ENCODE data around the gene AP4B1.

Gene AP4B1

GRCh38 chr1:113917400-113918082 is 12.9 kb upstream of the AP4B1 start:
- H3K27me3 Mint-ChIP-seq = no peaks in the 10 kb centered on the region
- DNase-seq = no peak
- no peak overlapping the region for H3K4me3 Mint-ChIP-seq
- H3K9me3 Mint-ChIP-seq = no peaks in the 10 kb centered on the region
- H3K4me1 Mint-ChIP-seq (ENCODE audit: low read depth) = peaks cover 13% of the 10 kb centered on the region
- peaks cover 28% of the 10 kb centered on the region for H3K36me3 Mint-ChIP-seq (ENCODE audit: low read depth)
- H3K27ac Mint-ChIP-seq = no peak overlapping the region

GRCh38 chr1:113916974-113917373 is 12.4 kb upstream of the AP4B1 start:
- Mint-ChIP-seq H3K27me3 (no peaks in the 10 kb centered on the region), H3K4me3 (no peak overlapping the region), H3K27ac (no peak overlapping the region), H3K9me3 (no peaks in the 10 kb centered on the region), H3K36me3 (ENCODE audit: low read depth) (peaks cover 33% of the 10 kb centered on the region), H3K4me1 (ENCODE audit: low read depth) (peaks cover 13% of the 10 kb centered on the region)
- no peak for DNase-seq

- no peaks in the 10 kb centered on the region for H3K27me3 Mint-ChIP-seq
- H3K4me1 Mint-ChIP-seq (ENCODE audit: low read depth) = peaks cover 13% of the 10 kb centered on the region
- H3K9me3 Mint-ChIP-seq = no peaks in the 10 kb centered on the region
- no peak overlapping the region for H3K27ac Mint-ChIP-seq
- H3K36me3 Mint-ChIP-seq (ENCODE audit: low read depth) = peaks cover 60% of the 10 kb centered on the region
- DNase-seq = no peak
- H3K4me3 Mint-ChIP-seq = no peak overlapping the region
These were observed 9.5 kb upstream of the AP4B1 start for GRCh38 chr1:113913887-113914664.

GRCh38 chr1:113913312-113913668 is 8.7 kb upstream of the AP4B1 start:
- peaks cover 16% of the 10 kb centered on the region for H3K4me1 Mint-ChIP-seq (ENCODE audit: low read depth)
- H3K4me3 Mint-ChIP-seq = no peak overlapping the region
- peaks cover 67% of the 10 kb centered on the region for H3K36me3 Mint-ChIP-seq (ENCODE audit: low read depth)
- no peak overlapping the region for H3K27ac Mint-ChIP-seq
- no peak for DNase-seq
- no peaks in the 10 kb centered on the region for H3K9me3 Mint-ChIP-seq
- no peaks in the 10 kb centered on the region for H3K27me3 Mint-ChIP-seq

GRCh38 chr1:113912594-113913311 is 8.2 kb upstream of the AP4B1 start:
- no peak overlapping the region for H3K4me3 Mint-ChIP-seq
- DNase-seq = no peak
- H3K27ac Mint-ChIP-seq = no peak overlapping the region
- peaks cover 72% of the 10 kb centered on the region for H3K36me3 Mint-ChIP-seq (ENCODE audit: low read depth)
- H3K4me1 Mint-ChIP-seq (ENCODE audit: low read depth) = peaks cover 16% of the 10 kb centered on the region
- H3K9me3 Mint-ChIP-seq = no peaks in the 10 kb centered on the region
- H3K27me3 Mint-ChIP-seq = no peaks in the 10 kb centered on the region

GRCh38 chr1:113905435-113905861 is 849 bp upstream of the AP4B1 start:
- Mint-ChIP-seq H3K36me3 (ENCODE audit: low read depth) (peaks cover 85% of the 10 kb centered on the region), H3K27ac (peak overlapping the region; percentile 98), H3K9me3 (no peaks in the 10 kb centered on the region), H3K4me1 (ENCODE audit: low read depth) (peaks cover 53% of the 10 kb centered on the region), H3K27me3 (no peaks in the 10 kb centered on the region), H3K4me3 (peak overlapping the region; percentile 98)
- no peak for DNase-seq

- Mint-ChIP-seq H3K27me3 (no peaks in the 10 kb centered on the region), H3K4me1 (ENCODE audit: low read depth) (peaks cover 61% of the 10 kb centered on the region), H3K36me3 (ENCODE audit: low read depth) (peaks cover 85% of the 10 kb centered on the region), H3K9me3 (no peaks in the 10 kb centered on the region), H3K27ac (peak overlapping the region; percentile 98), H3K4me3 (peak overlapping the region; percentile 98)
- DNase-seq = no peak
These were observed 316 bp downstream of the AP4B1 start for GRCh38 chr1:113904293-113904673.

GRCh38 chr1:113903501-113904292 is 902 bp downstream of the AP4B1 start:
- H3K27me3 Mint-ChIP-seq = no peaks in the 10 kb centered on the region
- H3K36me3 Mint-ChIP-seq (ENCODE audit: low read depth) = peaks cover 88% of the 10 kb centered on the region
- H3K27ac Mint-ChIP-seq = peak overlapping the region; percentile 98
- peaks cover 65% of the 10 kb centered on the region for H3K4me1 Mint-ChIP-seq (ENCODE audit: low read depth)
- DNase-seq = no peak
- H3K9me3 Mint-ChIP-seq = no peaks in the 10 kb centered on the region
- peak overlapping the region; percentile 98 for H3K4me3 Mint-ChIP-seq

GRCh38 chr1:113901191-113901590 is 3.4 kb downstream of the AP4B1 start:
- no peak for DNase-seq
- Mint-ChIP-seq H3K27ac (peak overlapping the region; percentile 56), H3K4me3 (no peak overlapping the region), H3K9me3 (no peaks in the 10 kb centered on the region), H3K4me1 (ENCODE audit: low read depth) (peaks cover 59% of the 10 kb centered on the region), H3K27me3 (no peaks in the 10 kb centered on the region), H3K36me3 (ENCODE audit: low read depth) (peaks cover 92% of the 10 kb centered on the region)

- peaks cover 99% of the 10 kb centered on the region for H3K36me3 Mint-ChIP-seq (ENCODE audit: low read depth)
- DNase-seq = no peak
- no peaks in the 10 kb centered on the region for H3K27me3 Mint-ChIP-seq
- H3K4me1 Mint-ChIP-seq (ENCODE audit: low read depth) = peaks cover 55% of the 10 kb centered on the region
- H3K4me3 Mint-ChIP-seq = no peak overlapping the region
- H3K27ac Mint-ChIP-seq = peak overlapping the region; percentile 68
- H3K9me3 Mint-ChIP-seq = no peaks in the 10 kb centered on the region
These were observed 5.5 kb downstream of the AP4B1 start for GRCh38 chr1:113899111-113899510.

GRCh38 chr1:113898241-113898814 is 6.3 kb downstream of the AP4B1 start:
- H3K36me3 Mint-ChIP-seq (ENCODE audit: low read depth) = peaks cover 97% of the 10 kb centered on the region
- H3K27ac Mint-ChIP-seq = peak overlapping the region; percentile 73
- peaks cover 49% of the 10 kb centered on the region for H3K4me1 Mint-ChIP-seq (ENCODE audit: low read depth)
- no peak for DNase-seq
- H3K9me3 Mint-ChIP-seq = no peaks in the 10 kb centered on the region
- H3K27me3 Mint-ChIP-seq = no peaks in the 10 kb centered on the region
- no peak overlapping the region for H3K4me3 Mint-ChIP-seq

- peaks cover 26% of the 10 kb centered on the region for H3K4me1 Mint-ChIP-seq (ENCODE audit: low read depth)
- H3K36me3 Mint-ChIP-seq (ENCODE audit: low read depth) = peaks cover 78% of the 10 kb centered on the region
- no peak for DNase-seq
- H3K9me3 Mint-ChIP-seq = no peaks in the 10 kb centered on the region
- no peaks in the 10 kb centered on the region for H3K27me3 Mint-ChIP-seq
- H3K4me3 Mint-ChIP-seq = no peak overlapping the region
- peak overlapping the region; percentile 18 for H3K27ac Mint-ChIP-seq
These were observed 8.6 kb downstream of the AP4B1 start for GRCh38 chr1:113895961-113896360.

- H3K27ac Mint-ChIP-seq = peak overlapping the region; percentile 50
- H3K36me3 Mint-ChIP-seq (ENCODE audit: low read depth) = peaks cover 73% of the 10 kb centered on the region
- DNase-seq = no peak
- H3K27me3 Mint-ChIP-seq = no peaks in the 10 kb centered on the region
- no peak overlapping the region for H3K4me3 Mint-ChIP-seq
- H3K4me1 Mint-ChIP-seq (ENCODE audit: low read depth) = peaks cover 29% of the 10 kb centered on the region
- no peaks in the 10 kb centered on the region for H3K9me3 Mint-ChIP-seq
These were observed 9.5 kb downstream of the AP4B1 start for GRCh38 chr1:113895098-113895497.

GRCh38 chr1:113893267-113893666 is 11.3 kb downstream of the AP4B1 start:
- Mint-ChIP-seq H3K36me3 (ENCODE audit: low read depth) (peaks cover 54% of the 10 kb centered on the region), H3K4me1 (ENCODE audit: low read depth) (peaks cover 14% of the 10 kb centered on the region), H3K27ac (no peak overlapping the region), H3K27me3 (no peaks in the 10 kb centered on the region), H3K4me3 (no peak overlapping the region), H3K9me3 (no peaks in the 10 kb centered on the region)
- DNase-seq = no peak

Measured in activated T-cell treated with anti-CD3 and anti-CD28 coated beads, Interleukin-2, amount 50 U/mL, for 24 hours (primary cell).